Measurements from ENCODE around the gene CHPT1.

Gene CHPT1

DNA sequence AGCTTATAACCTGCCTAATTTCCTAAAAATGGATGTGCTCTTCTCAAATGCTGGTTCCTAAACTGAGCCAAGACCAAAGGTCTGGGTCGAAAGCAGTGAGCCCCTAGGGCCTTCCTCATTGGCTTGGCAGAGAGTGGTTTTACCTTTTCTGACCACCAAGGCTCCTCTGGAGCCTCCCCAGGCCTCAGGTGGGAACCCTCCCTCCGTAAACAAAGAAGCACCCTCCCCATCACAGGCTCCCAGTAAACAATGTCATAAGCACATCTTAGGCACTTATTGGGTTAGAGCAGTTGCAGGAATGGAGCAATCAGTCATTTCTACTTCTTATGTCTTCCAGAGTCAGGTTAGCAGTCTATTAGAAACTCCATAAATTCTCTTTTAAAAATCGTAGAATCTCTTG lies 6.0 kb downstream of the CHPT1 start:
- no peak for DNase-seq (ENCODE audit: low spot score)
- in situ Hi-C loops (cut with MboI; ENCODE audit: low sequenced_read_pairs, unreplicated experiment): no loop called here

DNA sequence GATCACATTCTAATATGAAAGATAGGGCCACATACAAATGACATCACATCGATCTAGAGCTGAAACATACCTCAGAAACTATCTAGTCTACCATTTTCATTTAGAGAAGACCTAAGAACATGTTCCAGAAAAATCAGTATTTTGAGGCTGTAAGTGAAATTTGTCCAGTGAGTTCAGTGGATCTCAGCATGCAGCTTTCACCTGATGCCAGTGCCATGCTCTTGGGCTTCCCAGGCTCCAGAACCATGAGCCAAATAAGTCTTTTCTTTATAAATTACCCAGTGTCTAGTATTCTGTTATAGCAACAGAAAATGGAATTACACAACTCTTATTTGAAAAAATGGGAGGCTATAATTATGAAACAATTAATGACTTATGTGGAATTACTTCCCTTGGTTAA lies 9.0 kb downstream of the CHPT1 start:
- DNase-seq (ENCODE audit: low spot score): no peak
- in situ Hi-C loops (cut with MboI; ENCODE audit: low sequenced_read_pairs, unreplicated experiment): no loop called here
- TF ChIP-seq, protein P1, sequence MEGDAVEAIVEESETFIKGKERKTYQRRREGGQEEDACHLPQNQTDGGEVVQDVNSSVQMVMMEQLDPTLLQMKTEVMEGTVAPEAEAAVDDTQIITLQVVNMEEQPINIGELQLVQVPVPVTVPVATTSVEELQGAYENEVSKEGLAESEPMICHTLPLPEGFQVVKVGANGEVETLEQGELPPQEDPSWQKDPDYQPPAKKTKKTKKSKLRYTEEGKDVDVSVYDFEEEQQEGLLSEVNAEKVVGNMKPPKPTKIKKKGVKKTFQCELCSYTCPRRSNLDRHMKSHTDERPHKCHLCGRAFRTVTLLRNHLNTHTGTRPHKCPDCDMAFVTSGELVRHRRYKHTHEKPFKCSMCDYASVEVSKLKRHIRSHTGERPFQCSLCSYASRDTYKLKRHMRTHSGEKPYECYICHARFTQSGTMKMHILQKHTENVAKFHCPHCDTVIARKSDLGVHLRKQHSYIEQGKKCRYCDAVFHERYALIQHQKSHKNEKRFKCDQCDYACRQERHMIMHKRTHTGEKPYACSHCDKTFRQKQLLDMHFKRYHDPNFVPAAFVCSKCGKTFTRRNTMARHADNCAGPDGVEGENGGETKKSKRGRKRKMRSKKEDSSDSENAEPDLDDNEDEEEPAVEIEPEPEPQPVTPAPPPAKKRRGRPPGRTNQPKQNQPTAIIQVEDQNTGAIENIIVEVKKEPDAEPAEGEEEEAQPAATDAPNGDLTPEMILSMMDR (IDR thresholded peaks at IDR 0.05; ENCODE audit: borderline replicate concordance, control extremely low read depth, extremely low read depth, insufficient read depth, missing control alignments): no peak

More for the DNA sequence above, 6.0 kb downstream of the CHPT1 start:
- TF ChIP-seq, protein P1 (IDR thresholded peaks at IDR 0.05; ENCODE audit: borderline replicate concordance, control extremely low read depth, extremely low read depth, insufficient read depth, missing control alignments): no peak

DNA sequence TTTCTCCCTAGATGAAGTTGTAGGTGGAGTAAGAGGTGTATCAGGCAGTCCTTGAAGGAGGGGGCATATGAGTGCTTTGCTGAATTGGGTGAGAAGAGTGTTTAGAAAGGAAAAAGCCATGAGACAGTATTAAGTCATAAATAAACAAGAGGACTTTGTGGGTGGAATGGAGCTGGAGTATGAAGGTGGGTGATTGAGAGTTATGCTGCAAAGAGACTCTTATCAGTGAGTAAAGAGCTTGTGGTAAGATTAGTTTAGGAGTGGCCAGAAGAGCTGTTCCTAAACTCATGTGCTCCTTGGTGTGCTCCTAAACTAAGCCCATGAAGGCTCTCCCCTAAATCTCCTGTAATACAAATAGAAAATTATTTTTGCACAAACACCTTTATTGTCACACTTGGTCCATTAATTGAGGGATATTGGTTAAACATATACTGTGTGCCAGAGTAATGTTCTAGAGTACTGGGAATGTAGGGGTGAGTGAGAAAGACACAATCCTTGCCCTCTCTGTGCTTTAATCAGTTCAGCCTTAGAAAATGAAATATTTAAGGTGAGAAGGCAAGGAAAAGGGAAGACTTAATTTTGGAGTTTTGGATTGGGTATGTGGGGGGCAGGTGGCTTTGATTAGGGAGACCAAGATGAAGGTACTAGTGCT lies 9.8 kb downstream of the CHPT1 start:
- in situ Hi-C loops (cut with MboI; ENCODE audit: low sequenced_read_pairs, unreplicated experiment): no loop called here
- no peak for DNase-seq (ENCODE audit: low spot score)
- TF ChIP-seq, protein P1 (IDR thresholded peaks at IDR 0.05; ENCODE audit: borderline replicate concordance, control extremely low read depth, extremely low read depth, insufficient read depth, missing control alignments): no peak

DNA sequence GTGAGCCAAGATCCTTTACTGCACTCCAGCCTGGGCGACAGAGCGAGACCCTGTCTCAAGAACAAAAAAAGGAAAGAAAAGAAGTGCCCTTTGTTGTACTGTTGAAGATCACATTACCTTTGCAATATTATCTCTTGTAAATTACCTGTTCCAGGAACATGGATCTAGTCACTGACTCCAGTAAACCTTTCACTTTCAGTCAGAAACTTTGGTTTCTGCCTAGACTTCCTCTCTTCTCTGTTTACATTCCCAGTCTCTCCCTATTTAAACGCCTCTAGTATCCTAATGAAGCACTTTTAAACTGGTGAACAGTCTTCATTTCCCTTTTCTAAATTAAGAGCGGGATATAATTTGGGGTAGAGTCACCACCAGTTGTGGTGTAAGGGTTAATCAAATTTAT lies 12.8 kb downstream of the CHPT1 start:
- TF ChIP-seq, protein P1 (IDR thresholded peaks at IDR 0.05; ENCODE audit: borderline replicate concordance, control extremely low read depth, extremely low read depth, insufficient read depth, missing control alignments): no peak
- in situ Hi-C loops (cut with MboI; ENCODE audit: low sequenced_read_pairs, unreplicated experiment): no loop called here
- DNase-seq (ENCODE audit: low spot score): no peak

DNA sequence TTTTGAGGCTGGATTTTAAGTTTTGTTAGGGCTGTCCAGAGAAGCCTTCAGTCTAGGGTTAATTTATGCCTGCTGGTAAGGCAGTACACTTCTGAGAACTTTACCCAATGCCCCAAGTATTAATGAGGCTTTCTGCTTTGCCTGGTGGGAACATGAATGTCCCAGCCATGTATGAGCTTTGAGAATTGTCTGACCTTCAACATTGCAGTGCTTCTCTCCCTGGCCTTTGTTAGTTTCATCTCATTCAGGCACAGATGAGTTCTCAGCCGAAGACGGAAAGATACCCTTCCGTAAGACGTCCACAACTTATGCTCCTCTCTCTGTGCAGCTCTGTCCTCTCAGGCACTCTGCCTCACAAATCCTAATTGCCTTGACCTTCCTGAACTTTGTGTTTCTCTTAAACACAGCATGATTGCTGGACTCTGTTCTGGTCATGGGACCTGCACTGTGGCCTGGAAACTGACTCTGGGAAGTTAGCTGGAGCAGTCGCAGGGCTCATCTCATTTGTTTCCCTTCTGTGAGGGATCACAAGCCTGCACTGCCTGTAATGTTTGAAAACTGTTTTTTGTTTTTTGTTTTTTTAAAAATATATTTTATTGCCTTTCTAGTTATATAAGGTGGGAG lies 15.7 kb downstream of the CHPT1 start:
- DNase-seq (ENCODE audit: low spot score): no peak
- TF ChIP-seq, protein P1 (IDR thresholded peaks at IDR 0.05; ENCODE audit: borderline replicate concordance, control extremely low read depth, extremely low read depth, insufficient read depth, missing control alignments): no peak
- in situ Hi-C loops (cut with MboI; ENCODE audit: low sequenced_read_pairs, unreplicated experiment): no loop called here

DNA sequence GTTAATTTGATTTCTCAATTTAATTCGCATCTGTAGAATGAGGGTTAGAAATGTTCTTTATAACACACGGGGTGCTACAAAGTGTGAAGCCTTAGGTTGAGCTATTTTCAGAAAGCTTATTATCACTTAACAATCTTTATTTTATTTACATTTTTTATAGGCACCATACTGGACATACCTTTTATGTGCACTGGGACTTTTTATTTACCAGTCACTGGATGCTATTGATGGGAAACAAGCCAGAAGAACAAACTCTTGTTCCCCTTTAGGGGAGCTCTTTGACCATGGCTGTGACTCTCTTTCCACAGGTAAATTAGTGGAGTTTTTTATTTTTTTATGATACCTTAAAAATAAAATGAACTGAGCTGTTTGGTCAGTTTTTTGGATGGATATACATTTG lies 16.5 kb downstream of the CHPT1 start:
- DNase-seq (ENCODE audit: low spot score): no peak
- in situ Hi-C loops (cut with MboI; ENCODE audit: low sequenced_read_pairs, unreplicated experiment): no loop called here
- TF ChIP-seq, protein P1 (IDR thresholded peaks at IDR 0.05; ENCODE audit: borderline replicate concordance, control extremely low read depth, extremely low read depth, insufficient read depth, missing control alignments): no peak
